ENCODE measurements around the gene PPEF2. TPM values are rescaled to one million over a fixed set of nuclear protein-coding genes. Genes with fewer than 3 reads are reported as not detected.

Gene PPEF2
- polyA plus RNA-seq, 3 donors: 0.25 TPM; not detected in 2

GRCh38 chr4:75860606-75861005, 41.6 kb downstream of the PPEF2 start:
- Histone ChIP-seq H3K36me3 (replicated peaks in 1 of 2; ENCODE audit: control insufficient read depth in 1 of 2, insufficient read depth in 2 of 2, low read length in 2 of 2) (no peaks in the 10 kb centered on the region), H3K79me2 (ENCODE audit: insufficient read depth, low read length) (no peaks in the 10 kb centered on the region), H3K27me3 (ENCODE audit: control insufficient read depth in 2 of 2, insufficient read depth in 2 of 2, low read length in 2 of 2) (no peaks in the 10 kb centered on the region), H3K4me3 (replicated peaks in 1 of 3; ENCODE audit: low read depth in 2 of 3, low read length in 3 of 3) (no peak overlapping the region), H4K20me1 (ENCODE audit: insufficient read depth, low read length) (no peaks in the 10 kb centered on the region), H3K9me3 (replicated peaks in 1 of 2; ENCODE audit: control insufficient read depth in 1 of 2, insufficient read depth in 1 of 2, low read length in 2 of 2) (no peaks in the 10 kb centered on the region), H2AFZ (ENCODE audit: insufficient read depth, low read depth, low read length, poor library complexity, severe bottlenecking) (no peak overlapping the region), H3K9ac (ENCODE audit: insufficient read depth, low read length, poor library complexity, severe bottlenecking) (no peak overlapping the region), H3K4me1 (ENCODE audit: control insufficient read depth in 1 of 2, insufficient read depth in 2 of 2, low read length in 2 of 2) (no peaks in the 10 kb centered on the region), H3K27ac (ENCODE audit: low read depth in 1 of 2, low read length in 2 of 2) (no peak overlapping the region), H3K4me2 (replicated peaks; ENCODE audit: extremely low read depth, low read length, poor library complexity, severe bottlenecking) (no peak overlapping the region)
- Mint-ChIP-seq H3K36me3 (no peaks in the 10 kb centered on the region), H3K9me3 (peaks cover 0 to 5% (median 0%) of the 10 kb centered on the region in 7 donors), H3K4me3 (no peak overlapping the region), H3K4me1 (no peaks in the 10 kb centered on the region), H3K27me3 (ENCODE audit: low read depth in 3 of 3) (peaks cover 0 to 3% (median 3%) of the 10 kb centered on the region in 3 donors), H3K27ac (no peak overlapping the region)
- WGBS (ENCODE audit: insufficient coverage): 100% methylated on average over 4 of the region's 5 CpGs
- intact Hi-C loops (cut with micrococcal nuclease): no loop called here
- no peak for TF ChIP-seq CTCF (IDR thresholded peaks at IDR 0.05)
- no peak for DNase-seq

- no peak overlapping the region for H3K4me3 ChIP-seq (replicated peaks in 1 of 3; ENCODE audit: low read depth in 2 of 3, low read length in 3 of 3)
- H3K9me3 Mint-ChIP-seq: peaks cover 0 to 5% (median 0%) of the 10 kb centered on the region in 7 donors
- peaks cover 0 to 3% (median under 1%) of the 10 kb centered on the region in 3 donors for H3K27me3 Mint-ChIP-seq (ENCODE audit: low read depth in 3 of 3)
- H3K9ac ChIP-seq (ENCODE audit: insufficient read depth, low read length, poor library complexity, severe bottlenecking): no peak overlapping the region
- no peaks in the 10 kb centered on the region for H3K4me1 Mint-ChIP-seq
- no peaks in the 10 kb centered on the region for H3K9me3 ChIP-seq (replicated peaks in 1 of 2; ENCODE audit: control insufficient read depth in 1 of 2, insufficient read depth in 1 of 2, low read length in 2 of 2)
- no peak for DNase-seq
- H4K20me1 ChIP-seq (ENCODE audit: insufficient read depth, low read length): no peaks in the 10 kb centered on the region
- TF ChIP-seq CTCF (IDR thresholded peaks at IDR 0.05): no peak
- H3K79me2 ChIP-seq (ENCODE audit: insufficient read depth, low read length): no peaks in the 10 kb centered on the region
- H3K27ac Mint-ChIP-seq: no peak overlapping the region
- 60% methylated on average over 1 of the region's 1 CpG for WGBS (ENCODE audit: insufficient coverage)
- H3K4me3 Mint-ChIP-seq: no peak overlapping the region
- H3K27me3 ChIP-seq (ENCODE audit: control insufficient read depth in 2 of 2, insufficient read depth in 2 of 2, low read length in 2 of 2): no peaks in the 10 kb centered on the region
- no peaks in the 10 kb centered on the region for H3K36me3 ChIP-seq (replicated peaks in 1 of 2; ENCODE audit: control insufficient read depth in 1 of 2, insufficient read depth in 2 of 2, low read length in 2 of 2)
- intact Hi-C loops (cut with micrococcal nuclease): no loop called here
- H3K27ac ChIP-seq (ENCODE audit: low read depth in 1 of 2, low read length in 2 of 2): no peak overlapping the region
- H3K4me1 ChIP-seq (ENCODE audit: control insufficient read depth in 1 of 2, insufficient read depth in 2 of 2, low read length in 2 of 2): no peaks in the 10 kb centered on the region
- H3K4me2 ChIP-seq (replicated peaks; ENCODE audit: extremely low read depth, low read length, poor library complexity, severe bottlenecking): no peak overlapping the region
- no peaks in the 10 kb centered on the region for H3K36me3 Mint-ChIP-seq
- H2AFZ ChIP-seq (ENCODE audit: insufficient read depth, low read depth, low read length, poor library complexity, severe bottlenecking): no peak overlapping the region
These were observed 43.5 kb downstream of the PPEF2 start for GRCh38 chr4:75858721-75859120.
